Measurements from ENCODE around the gene CDK19.
"Not testable (repeated sequence)": the region's sequence is repeated elsewhere in the genome, so short reads cannot be mapped to it uniquely, and the experiment has no call there.

GRCh38 chr6:110760098-110760497 is 55.2 kb downstream of the CDK19 start:
- TF ChIP-seq, protein P1, sequence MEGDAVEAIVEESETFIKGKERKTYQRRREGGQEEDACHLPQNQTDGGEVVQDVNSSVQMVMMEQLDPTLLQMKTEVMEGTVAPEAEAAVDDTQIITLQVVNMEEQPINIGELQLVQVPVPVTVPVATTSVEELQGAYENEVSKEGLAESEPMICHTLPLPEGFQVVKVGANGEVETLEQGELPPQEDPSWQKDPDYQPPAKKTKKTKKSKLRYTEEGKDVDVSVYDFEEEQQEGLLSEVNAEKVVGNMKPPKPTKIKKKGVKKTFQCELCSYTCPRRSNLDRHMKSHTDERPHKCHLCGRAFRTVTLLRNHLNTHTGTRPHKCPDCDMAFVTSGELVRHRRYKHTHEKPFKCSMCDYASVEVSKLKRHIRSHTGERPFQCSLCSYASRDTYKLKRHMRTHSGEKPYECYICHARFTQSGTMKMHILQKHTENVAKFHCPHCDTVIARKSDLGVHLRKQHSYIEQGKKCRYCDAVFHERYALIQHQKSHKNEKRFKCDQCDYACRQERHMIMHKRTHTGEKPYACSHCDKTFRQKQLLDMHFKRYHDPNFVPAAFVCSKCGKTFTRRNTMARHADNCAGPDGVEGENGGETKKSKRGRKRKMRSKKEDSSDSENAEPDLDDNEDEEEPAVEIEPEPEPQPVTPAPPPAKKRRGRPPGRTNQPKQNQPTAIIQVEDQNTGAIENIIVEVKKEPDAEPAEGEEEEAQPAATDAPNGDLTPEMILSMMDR (IDR thresholded peaks at IDR 0.05; ENCODE audit: low read depth, low read length), result not testable (repeated sequence)
- not testable (repeated sequence) for TF ChIP-seq POLR2A (IDR thresholded peaks at IDR 0.05; ENCODE audit: extremely low read depth, insufficient read length)
- TF ChIP-seq, protein P2, sequence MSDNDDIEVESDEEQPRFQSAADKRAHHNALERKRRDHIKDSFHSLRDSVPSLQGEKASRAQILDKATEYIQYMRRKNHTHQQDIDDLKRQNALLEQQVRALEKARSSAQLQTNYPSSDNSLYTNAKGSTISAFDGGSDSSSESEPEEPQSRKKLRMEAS (IDR thresholded peaks at IDR 0.05; ENCODE audit: low read depth, low read length), result not testable (repeated sequence)

Measured in NB4 (cell line).